SK-N-DZ (cell line): ENCODE data around the gene SHCBP1L.

Source experiments
- small RNA-seq, 2 experiments: library from RNA; depleted of rRNA; stranded (forward); fragments of <200 nt; gene quantifications; one replicate each; pipeline ENCODE3, GENCODE V24; 2014

Gene SHCBP1L

Small RNA genes within 50 kb of the gene (small RNA-seq; reads per million reads assigned to genes)
- gene HMGN1P4, result 0 reads per million in 2 experiments
- 0 reads per million in 2 experiments for gene RNU6-41P
